Central memory CD8-positive, alpha-beta T cell (primary cell): ENCODE measurements around the gene CAMKK1.

Source experiments
- ATAC-seq: fragments of 150-1000 bp; cut with Tn5 transposase; replicated peaks from 2 replicates; pipeline ENCODE4 v1.10.0; 2022; ENCODE audit warnings: mild to moderate bottlenecking, moderate FRiP score, moderate number of reproducible peaks; ENCODE audit not compliant: poor library complexity, severe bottlenecking; ENCODE audit errors: extremely low read depth
- DNase-seq, 2 donors: peaks; one replicate each; pipeline ENCODE4 v3.0.0; 2021; ENCODE audit warnings: low spot score in 2 of 2
- H3K27ac Mint-ChIP-seq: one replicate; pipeline ENCODE4 v1.8.0; 2022; ENCODE audit warnings: low read depth, mild to moderate bottlenecking, moderate library complexity, mixed read lengths
- H3K27me3 Mint-ChIP-seq: one replicate; pipeline ENCODE4 v1.8.0; 2022; ENCODE audit warnings: mixed read lengths
- H3K36me3 Mint-ChIP-seq: one replicate; pipeline ENCODE4 v1.8.0; 2022; ENCODE audit warnings: mild to moderate bottlenecking, moderate library complexity, mixed read lengths; ENCODE audit not compliant: insufficient read depth
- H3K4me1 Mint-ChIP-seq: one replicate; pipeline ENCODE4 v1.8.0; 2022; ENCODE audit warnings: mixed read lengths
- H3K4me3 Mint-ChIP-seq: one replicate; pipeline ENCODE4 v1.8.0; 2022; ENCODE audit warnings: mild to moderate bottlenecking, moderate library complexity, mixed read lengths
- H3K9me3 Mint-ChIP-seq: one replicate; pipeline ENCODE4 v1.8.0; 2022; ENCODE audit warnings: mixed read lengths

The CAMKK1 gene

GRCh38 chr17:3914312-3914670 is 21.4 kb upstream of the CAMKK1 start:
- H3K36me3 Mint-ChIP-seq, result peaks cover 15% of the 10 kb centered on the region
- ATAC-seq, result no peak
- DNase-seq, result no peak
- no peaks in the 10 kb centered on the region for H3K9me3 Mint-ChIP-seq
- no peaks in the 10 kb centered on the region for H3K27me3 Mint-ChIP-seq
- peak overlapping the region; percentile 81 for H3K27ac Mint-ChIP-seq
- peaks cover 50% of the 10 kb centered on the region for H3K4me1 Mint-ChIP-seq
- H3K4me3 Mint-ChIP-seq, result peak overlapping the region; percentile 31

DNA sequence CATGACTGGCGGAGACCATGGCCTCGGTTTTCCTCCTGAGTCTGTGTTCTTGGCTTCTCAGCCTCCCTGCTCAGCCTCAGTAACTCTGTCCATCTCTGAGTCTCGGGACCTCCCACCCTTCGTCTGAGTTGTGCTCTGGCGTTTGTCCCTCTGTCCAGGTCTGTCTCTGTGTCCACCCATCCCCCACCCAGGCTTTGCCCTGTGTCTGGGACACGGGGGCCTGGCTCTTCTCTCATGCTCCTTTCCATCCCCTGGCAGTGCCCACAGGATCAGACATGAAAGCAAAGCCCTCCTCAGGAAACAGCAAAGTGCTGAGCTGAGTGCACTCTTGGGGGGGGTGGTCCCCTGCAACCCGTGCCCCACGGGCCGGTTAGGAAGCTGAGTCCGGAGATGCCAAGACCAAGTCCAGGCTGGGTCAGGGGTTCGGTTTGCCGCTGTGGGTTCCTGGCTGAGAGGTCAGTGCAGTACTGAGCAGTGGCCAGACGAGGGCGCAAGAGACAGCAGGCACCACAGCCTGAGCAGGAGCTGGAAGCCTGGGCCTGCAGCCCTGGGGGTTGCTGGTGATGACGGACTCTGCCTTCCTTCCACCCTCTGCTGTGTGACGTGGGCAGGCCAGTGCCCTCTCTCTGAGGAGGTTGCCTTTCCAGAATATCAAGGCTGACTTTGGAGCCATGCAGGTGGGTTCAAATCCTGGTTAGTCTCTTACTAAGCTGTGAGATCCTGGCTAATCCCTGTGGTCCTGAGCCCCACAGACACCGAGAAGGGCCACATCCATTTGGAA is 20.9 kb upstream of the CAMKK1 start:
- H3K4me3 Mint-ChIP-seq, result peak overlapping the region; percentile 31
- no peaks in the 10 kb centered on the region for H3K27me3 Mint-ChIP-seq
- no peaks in the 10 kb centered on the region for H3K9me3 Mint-ChIP-seq
- ATAC-seq (no peak), DNase-seq (peak; percentile 70 to 84)
- peaks cover 50% of the 10 kb centered on the region for H3K4me1 Mint-ChIP-seq
- peak overlapping the region; percentile 81 for H3K27ac Mint-ChIP-seq
- peaks cover 14% of the 10 kb centered on the region for H3K36me3 Mint-ChIP-seq

DNA sequence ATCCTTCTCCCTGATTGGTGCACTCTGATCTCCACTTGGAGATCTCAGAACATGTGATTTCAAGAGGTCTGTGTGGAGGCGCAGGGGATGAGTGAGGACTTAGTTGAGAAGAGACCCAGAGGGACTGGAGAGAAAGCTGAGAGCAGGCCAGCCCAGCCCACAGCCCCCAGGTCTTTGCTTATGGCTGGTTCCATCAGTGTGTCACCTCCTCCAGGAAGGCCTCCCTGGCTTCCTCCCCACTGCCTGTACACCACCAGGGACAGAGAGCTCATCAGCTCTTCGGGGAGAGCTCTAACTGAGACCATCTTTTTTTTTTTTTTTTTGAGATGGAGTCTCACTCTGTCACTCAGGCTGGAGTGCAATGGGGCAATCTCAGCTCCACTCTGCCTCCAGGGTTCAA is 20.0 kb upstream of the CAMKK1 start:
- H3K36me3 Mint-ChIP-seq, result peaks cover 14% of the 10 kb centered on the region
- H3K27me3 Mint-ChIP-seq, result no peaks in the 10 kb centered on the region
- no peaks in the 10 kb centered on the region for H3K9me3 Mint-ChIP-seq
- DNase-seq, result no peak
- H3K4me1 Mint-ChIP-seq, result peaks cover 46% of the 10 kb centered on the region
- no peak for ATAC-seq
- H3K4me3 Mint-ChIP-seq, result peak overlapping the region; percentile 33
- peak overlapping the region; percentile 44 for H3K27ac Mint-ChIP-seq

- H3K9me3 Mint-ChIP-seq, result no peaks in the 10 kb centered on the region
- peak overlapping the region; percentile 61 for H3K4me3 Mint-ChIP-seq
- peaks cover 15% of the 10 kb centered on the region for H3K36me3 Mint-ChIP-seq
- ATAC-seq, result peak; percentile 94
- H3K27me3 Mint-ChIP-seq, result no peaks in the 10 kb centered on the region
- peak in 1 of 2 donors; percentile 79 for DNase-seq
- H3K4me1 Mint-ChIP-seq, result peaks cover 38% of the 10 kb centered on the region
- H3K27ac Mint-ChIP-seq, result peak overlapping the region; percentile 88
These were observed 18.6 kb upstream of the CAMKK1 start for GRCh38 chr17:3911271-3912053.

DNA sequence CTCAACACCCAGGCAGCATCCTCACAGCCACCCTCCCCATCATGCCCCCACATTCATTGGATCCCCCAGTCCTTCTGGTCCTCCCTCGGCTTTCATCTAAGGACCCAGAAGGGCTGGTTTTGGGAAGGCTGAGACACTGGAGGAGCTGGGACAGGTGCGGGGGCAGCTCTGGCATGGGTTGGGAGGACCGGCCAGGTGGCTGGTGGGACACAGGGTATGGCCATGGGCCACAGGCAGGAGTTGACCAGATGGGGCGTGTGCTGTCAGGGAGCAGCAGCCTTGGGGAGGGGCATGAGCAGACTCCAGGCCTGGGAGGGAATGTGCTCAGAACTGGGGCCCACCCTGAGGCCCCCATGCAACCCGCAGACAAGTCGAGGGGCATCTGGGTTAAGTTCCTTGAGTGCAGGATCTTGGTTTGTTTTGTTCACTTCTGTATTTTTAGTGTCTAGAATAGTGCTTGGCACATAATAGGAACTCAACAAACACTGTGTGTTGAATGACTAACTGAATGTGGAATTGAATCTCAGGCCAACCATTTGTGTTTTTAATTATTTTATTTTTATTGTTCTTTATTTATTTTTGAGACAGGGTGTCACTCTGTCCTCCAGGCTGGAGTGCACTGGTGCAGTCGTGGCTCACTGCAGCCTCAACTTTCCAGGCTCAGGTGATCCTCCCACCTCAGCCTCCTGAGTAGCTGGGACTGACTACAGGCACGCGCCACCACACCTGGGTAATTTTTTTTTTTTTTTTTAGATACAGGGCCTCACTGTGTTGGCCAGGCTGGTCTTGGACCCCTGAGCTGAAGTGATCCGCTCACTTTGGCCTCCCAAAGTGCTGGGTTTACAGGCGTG is 17.8 kb upstream of the CAMKK1 start:
- Mint-ChIP-seq H3K4me1 (peaks cover 33% of the 10 kb centered on the region), H3K4me3 (peak overlapping the region; percentile 61), H3K9me3 (no peaks in the 10 kb centered on the region), H3K27ac (peak overlapping the region; percentile 88), H3K36me3 (peaks cover 15% of the 10 kb centered on the region), H3K27me3 (no peaks in the 10 kb centered on the region)
- DNase-seq (no peak), ATAC-seq (no peak)

- peak overlapping the region; percentile 88 for H3K27ac Mint-ChIP-seq
- peaks cover 25% of the 10 kb centered on the region for H3K4me1 Mint-ChIP-seq
- no peaks in the 10 kb centered on the region for H3K9me3 Mint-ChIP-seq
- H3K4me3 Mint-ChIP-seq, result no peak overlapping the region
- peaks cover 11% of the 10 kb centered on the region for H3K36me3 Mint-ChIP-seq
- no peak for ATAC-seq
- no peaks in the 10 kb centered on the region for H3K27me3 Mint-ChIP-seq
- no peak for DNase-seq
These were observed 16.4 kb upstream of the CAMKK1 start for GRCh38 chr17:3909257-3909656.

- Mint-ChIP-seq H3K36me3 (peaks cover 5% of the 10 kb centered on the region), H3K4me3 (no peak overlapping the region), H3K27me3 (no peaks in the 10 kb centered on the region), H3K27ac (no peak overlapping the region), H3K4me1 (peaks cover 13% of the 10 kb centered on the region), H3K9me3 (no peaks in the 10 kb centered on the region)
- no peak for DNase-seq
- no peak for ATAC-seq
These were observed 14.8 kb upstream of the CAMKK1 start for GRCh38 chr17:3907483-3908216.

GRCh38 chr17:3906881-3907280 is 14.0 kb upstream of the CAMKK1 start:
- ATAC-seq (no peak), DNase-seq (no peak)
- Mint-ChIP-seq H3K4me3 (no peak overlapping the region), H3K36me3 (peaks cover 5% of the 10 kb centered on the region), H3K27ac (no peak overlapping the region), H3K27me3 (no peaks in the 10 kb centered on the region), H3K4me1 (peaks cover 10% of the 10 kb centered on the region), H3K9me3 (no peaks in the 10 kb centered on the region)

DNA sequence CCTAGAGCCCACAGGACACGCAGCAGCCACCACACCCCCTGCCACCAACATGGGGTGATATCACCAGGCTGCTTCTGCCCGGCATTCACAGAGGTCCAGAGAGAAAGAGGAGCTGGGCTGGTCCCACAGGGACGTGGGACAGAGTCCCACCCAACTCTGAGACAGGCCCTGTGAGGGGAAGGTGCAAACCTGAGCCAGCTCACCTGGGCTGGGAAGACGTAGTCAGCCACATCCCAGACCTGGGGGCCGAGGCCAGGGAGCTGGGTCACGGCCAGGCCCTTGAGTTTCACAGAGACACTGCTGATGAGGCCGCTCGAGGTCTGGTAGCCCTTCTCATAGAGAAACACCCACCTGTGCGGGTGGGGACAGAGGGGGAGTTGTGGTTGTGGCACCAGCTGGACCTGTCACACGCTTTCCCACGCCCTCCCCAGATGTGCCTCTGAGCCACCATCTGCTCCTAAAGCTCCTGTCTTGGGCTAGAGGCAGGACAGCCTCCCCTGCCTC is 12.2 kb upstream of the CAMKK1 start:
- Mint-ChIP-seq H3K9me3 (no peaks in the 10 kb centered on the region), H3K36me3 (peaks cover 3% of the 10 kb centered on the region), H3K4me1 (no peaks in the 10 kb centered on the region), H3K27ac (no peak overlapping the region), H3K27me3 (peaks cover 9% of the 10 kb centered on the region), H3K4me3 (no peak overlapping the region)
- ATAC-seq (no peak), DNase-seq (no peak)

DNA sequence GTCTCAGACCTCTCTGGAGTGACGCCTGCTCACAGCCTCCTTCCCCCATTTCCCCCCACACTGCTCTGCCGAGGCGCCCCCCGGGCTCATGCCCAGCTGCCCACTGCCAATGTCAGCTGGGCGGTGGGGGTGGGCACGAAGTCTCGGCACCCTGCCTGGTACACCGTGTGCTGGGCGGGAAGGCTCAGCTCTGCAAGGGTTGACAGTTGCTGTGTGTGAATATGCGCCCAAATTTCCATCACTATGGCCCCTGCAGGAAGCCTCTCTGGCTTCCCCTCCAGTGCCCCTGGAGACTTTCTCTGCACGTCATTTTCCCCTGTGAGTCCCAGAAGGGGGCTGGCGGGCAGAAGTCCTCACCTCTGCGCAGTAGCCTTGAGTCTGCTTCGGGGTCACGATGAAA is 11.6 kb upstream of the CAMKK1 start:
- Mint-ChIP-seq H3K27ac (no peak overlapping the region), H3K4me3 (no peak overlapping the region), H3K27me3 (peaks cover 9% of the 10 kb centered on the region), H3K36me3 (peaks cover 3% of the 10 kb centered on the region), H3K9me3 (no peaks in the 10 kb centered on the region), H3K4me1 (no peaks in the 10 kb centered on the region)
- no peak for ATAC-seq
- DNase-seq, result no peak

GRCh38 chr17:3903881-3904290 is 11.0 kb upstream of the CAMKK1 start:
- peaks cover 3% of the 10 kb centered on the region for H3K36me3 Mint-ChIP-seq
- H3K27me3 Mint-ChIP-seq, result peaks cover 9% of the 10 kb centered on the region
- H3K4me1 Mint-ChIP-seq, result no peaks in the 10 kb centered on the region
- no peak overlapping the region for H3K27ac Mint-ChIP-seq
- DNase-seq, result no peak
- no peak for ATAC-seq
- H3K4me3 Mint-ChIP-seq, result no peak overlapping the region
- no peaks in the 10 kb centered on the region for H3K9me3 Mint-ChIP-seq
